OCI-M1 (cell line): ENCODE results near the gene CTU1.

Source experiments
- DNase-seq: peaks from one replicate; lab custom pipeline; 2025; lab: John Stamatoyannopoulos, UW

CTU1 gene

DNA sequence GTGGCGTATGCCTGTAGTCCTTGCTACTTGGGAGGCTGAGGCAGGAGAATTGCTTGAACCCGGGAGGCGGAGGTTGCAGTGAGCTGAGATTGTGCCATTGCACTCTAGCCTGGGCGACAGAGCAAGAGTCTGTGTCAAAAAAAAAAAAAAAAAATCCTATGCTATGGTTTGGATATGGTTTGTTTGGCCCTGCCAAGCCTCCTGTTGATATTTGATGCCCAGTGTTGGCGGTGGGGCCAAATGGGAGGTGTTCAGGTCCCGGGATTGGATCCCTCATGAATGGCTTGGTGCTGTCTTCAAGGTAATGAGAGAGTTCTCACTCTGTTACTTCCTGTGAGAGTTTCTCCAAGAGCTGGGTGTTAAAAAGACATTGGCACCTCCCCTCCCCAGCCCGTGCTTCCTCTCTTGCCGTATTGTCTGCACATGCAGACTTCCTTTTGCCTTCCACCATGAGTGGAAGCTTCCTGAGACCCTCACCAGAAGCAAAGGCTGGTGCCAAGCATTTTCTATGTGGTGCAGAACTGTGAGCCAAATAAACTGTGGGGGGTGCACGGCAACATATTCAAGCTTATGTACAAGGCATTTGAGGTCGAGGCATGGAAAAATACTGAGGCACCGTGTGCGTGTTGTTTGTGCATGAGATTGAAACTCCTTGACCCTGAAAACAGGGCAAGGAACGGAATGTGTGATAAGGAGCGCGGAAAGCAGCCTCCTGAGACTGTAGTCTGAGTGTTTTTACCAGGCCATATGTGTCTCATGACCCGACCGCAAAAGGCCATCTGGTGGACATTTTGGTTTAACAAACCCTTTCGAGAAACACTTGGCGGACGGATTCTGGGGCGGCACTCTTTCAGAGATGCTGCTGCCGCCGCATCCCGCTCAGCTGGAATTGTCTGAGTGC, 23.8 kb upstream of the CTU1 start:
- DNase-seq = no peak

DNA sequence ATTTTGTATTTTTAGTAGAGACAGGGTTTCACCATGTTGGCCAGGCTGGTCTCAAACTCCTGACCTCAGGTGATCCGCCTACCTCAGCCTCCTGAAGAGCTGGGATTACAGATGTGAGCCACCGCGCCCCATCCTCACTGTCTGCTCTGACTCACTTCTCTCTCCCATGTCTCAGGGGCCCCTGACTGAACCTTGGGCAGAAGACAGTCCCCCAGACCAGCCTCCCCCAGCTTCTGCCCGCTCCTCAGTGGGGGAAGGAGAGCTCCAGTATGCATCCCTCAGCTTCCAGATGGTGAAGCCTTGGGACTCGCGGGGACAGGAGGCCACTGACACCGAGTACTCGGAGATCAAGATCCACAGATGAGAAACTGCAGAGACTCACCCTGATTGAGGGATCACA, 21.5 kb upstream of the CTU1 start:
- no peak for DNase-seq

DNA sequence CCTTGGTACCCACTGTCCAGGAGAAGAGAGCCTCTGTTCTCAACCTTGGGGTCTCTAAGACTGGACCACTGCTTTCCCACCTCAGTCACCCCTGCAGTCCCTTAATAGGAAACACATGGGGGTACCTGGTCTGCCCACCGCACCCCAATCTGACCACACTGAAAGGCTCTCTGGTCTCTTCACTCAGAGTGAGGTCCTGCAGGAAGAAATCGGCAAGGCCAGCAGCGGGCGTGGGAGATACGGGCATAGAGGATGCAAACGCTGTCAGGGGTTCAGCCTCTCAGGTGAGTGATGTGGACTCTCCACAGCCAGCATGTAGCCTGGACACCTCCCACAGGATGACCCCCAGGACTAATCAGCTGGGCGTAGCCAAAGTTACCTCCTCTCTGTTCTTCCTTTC, 20.0 kb upstream of the CTU1 start:
- DNase-seq = no peak

DNA sequence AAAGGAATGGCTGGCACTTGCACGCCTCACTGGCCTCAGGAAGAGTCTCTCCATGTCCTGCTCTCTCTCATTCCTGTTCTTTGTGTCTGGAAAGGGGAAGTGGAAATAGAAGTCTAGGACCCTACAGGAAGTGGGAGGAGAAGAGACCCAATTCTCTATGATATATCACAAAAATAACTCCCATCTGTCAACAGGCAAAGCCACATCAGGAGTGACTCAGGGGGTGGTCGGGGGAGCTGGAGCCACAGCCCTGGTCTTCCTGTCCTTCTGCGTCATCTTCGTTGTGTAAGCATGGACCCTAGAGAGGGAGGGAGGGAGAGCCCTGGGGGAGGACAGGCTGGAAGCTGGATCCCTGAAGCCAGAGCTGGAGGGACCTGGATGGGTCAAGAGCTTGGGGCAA, 19.5 kb upstream of the CTU1 start:
- peak; percentile 92 for DNase-seq

DNA sequence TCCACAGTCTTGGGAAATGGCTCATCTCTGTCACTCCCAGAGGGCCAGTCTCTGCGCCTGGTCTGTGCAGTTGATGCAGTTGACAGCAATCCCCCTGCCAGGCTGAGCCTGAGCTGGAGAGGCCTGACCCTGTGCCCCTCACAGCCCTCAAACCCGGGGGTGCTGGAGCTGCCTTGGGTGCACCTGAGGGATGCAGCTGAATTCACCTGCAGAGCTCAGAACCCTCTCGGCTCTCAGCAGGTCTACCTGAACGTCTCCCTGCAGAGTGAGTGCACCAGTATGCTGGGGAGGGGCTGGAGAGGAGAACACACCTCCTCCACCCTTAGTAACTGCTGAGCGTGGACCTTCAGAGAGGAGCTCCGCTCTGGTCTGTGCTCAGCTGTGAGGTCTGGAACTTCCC, 18.8 kb upstream of the CTU1 start:
- no peak for DNase-seq

DNA sequence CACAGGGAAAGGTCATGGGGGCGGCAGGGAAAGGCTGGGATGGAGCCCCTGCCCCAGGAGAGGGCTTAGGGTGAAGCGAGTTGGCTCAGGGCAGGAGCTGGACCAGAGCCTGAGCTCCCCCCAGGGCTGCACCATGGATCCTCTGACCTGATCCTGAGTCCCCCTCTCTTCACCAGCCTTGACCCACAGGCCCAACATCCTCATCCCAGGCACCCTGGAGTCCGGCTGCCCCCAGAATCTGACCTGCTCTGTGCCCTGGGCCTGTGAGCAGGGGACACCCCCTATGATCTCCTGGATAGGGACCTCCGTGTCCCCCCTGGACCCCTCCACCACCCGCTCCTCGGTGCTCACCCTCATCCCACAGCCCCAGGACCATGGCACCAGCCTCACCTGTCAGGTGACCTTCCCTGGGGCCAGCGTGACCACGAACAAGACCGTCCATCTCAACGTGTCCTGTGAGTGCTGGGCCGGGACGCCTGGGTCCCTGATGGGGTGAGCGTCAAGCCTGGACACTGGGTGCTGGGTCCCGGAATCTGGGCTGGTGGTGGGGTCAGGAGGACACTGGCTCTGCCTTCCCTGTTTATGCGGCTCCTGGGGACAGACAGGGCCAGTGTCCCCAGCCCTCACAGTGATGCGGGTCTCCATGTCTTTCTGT, 17.3 kb upstream of the CTU1 start:
- DNase-seq = no peak

DNA sequence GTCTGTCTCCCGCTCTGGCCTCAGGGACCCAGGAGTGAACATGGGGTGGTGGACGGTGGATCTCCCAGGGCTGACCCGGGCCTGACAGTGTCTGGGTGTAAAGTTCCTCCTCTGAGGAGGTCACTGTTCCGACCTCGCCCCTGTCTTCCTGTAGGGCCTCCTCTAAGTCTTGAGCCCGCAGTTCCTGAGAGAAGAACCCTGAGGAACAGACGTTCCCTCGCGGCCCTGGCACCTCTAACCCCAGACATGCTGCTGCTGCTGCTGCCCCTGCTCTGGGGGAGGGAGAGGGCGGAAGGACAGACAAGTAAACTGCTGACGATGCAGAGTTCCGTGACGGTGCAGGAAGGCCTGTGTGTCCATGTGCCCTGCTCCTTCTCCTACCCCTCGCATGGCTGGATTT, 16.5 kb upstream of the CTU1 start, which contains the start of gene SIGLEC9:
TSS of gene SIGLEC9 (plus strand) at position 178 of the 400 bp plus-strand sequence. CDS start at position 247, 69 bp downstream.
- DNase-seq = no peak

DNA sequence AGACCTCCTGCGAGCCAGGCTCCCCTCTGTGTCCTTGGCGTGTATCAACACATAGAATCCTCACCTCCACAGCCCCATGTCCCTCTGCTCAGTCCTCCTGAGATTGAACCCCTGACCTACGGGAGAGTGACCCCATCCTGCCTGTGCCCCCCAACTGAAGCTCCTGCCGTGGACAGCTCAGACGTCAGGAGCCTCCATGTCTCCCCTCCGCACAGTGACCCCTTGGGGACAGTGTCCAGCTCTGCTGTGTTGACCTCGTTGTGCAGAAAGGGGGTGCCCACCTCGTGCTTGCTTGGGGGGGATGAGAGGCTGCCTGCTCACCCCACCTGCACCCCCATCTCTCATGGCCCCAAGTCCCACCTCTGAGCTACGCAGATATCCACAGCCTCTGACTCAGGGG, 16.0 kb upstream of the CTU1 start:
- no peak for DNase-seq

DNA sequence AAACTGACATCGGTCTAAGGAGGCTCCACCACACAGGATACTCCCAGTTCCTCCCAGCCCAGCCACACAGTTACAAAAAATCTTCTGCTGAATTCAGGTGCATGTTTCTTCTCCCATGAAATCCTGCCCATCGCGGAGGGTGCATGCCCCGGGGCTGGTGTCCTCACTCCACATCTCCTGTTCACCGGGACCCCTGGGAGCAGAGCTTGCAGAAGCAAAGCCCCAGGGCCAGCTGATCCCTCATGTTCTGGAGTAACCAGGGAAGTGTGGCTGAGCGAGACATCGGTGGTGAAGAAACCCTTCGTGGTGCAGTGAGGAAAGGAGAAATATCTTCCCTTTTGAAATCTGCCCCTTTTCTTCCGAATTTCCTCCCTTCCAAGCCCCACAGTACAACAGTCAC, 15.6 kb upstream of the CTU1 start:
- DNase-seq = no peak

DNA sequence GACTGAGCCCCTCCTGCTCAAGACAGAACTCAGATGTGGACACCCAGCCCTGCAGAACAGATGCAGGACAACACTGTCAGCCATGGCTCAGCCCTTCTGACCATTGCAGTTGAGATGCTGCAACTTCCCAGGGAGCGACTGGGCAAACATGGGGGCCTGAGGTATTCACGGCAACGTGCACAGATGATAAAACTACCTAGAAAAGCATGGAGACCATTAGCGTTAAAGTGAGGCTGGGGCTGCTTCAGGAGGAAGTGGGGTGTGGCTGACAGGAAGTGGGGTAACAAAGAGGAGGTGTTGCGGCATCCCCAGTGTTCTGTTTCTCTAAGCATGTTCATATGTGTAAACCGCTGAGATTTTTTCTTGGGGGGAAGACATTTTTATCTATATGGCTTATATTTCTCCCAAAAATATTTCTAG, 15.2 kb upstream of the CTU1 start:
- no peak for DNase-seq

DNA sequence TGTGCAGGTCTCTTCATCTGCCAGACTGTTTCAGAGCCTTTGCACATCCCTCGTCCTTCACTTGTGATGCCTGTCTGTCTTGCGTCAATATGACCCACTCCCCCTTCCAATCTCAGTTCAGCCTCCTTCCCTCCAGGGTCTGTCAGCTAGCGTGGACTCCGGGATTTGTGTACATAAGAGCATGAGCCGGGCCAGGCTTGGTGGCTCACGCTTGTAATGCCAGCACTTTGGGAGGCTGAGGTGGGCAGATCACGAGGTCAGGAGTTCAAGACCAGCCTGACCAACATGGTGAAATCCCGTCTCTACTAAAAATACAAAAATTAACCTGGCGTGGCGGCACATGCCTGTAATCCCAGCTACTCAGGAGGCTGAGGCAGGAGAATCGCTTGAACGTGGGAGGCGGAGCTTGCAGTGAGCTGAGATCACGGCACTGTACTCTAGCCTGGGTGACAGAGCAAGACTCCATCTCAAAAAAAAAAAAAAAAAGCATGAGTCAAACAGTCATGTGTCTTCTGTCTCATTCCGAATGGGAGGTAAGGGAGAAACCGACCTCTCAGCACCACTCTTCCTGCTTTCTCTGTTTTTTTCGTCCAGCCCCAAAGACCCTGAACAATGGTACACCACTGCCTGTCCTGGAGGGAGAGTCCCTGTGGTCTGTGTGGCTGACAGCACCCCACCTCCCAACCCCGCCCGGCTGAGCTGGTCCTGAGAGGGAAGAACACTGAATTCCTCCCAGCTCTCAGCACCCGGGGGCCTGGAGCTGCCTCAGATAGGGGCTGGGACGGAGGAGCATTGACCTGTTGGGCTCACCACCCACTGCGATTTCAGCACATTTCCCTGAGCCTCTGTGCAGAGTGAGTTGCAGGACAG, 14.1 kb upstream of the CTU1 start:
- DNase-seq = no peak

DNA sequence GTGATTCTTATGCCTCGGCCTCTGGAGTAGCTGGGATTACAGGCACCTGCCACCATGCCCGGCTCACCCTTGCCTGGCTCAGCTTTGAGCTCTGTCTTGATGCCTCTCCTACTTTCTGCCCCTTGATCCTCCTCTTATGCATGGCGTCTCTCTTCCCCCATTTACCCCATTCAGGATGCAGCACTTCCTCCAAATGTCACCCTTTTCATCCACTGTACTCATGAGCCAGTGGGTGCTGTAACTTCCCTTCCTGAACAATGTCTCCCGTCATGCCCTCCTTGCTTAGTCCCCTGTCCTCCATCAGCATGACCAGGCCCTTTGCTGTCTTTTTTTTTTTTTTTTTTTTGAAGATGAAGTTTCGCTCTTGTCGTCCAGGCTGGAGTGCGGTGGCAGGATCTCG, 13.0 kb upstream of the CTU1 start:
- DNase-seq = no peak

DNA sequence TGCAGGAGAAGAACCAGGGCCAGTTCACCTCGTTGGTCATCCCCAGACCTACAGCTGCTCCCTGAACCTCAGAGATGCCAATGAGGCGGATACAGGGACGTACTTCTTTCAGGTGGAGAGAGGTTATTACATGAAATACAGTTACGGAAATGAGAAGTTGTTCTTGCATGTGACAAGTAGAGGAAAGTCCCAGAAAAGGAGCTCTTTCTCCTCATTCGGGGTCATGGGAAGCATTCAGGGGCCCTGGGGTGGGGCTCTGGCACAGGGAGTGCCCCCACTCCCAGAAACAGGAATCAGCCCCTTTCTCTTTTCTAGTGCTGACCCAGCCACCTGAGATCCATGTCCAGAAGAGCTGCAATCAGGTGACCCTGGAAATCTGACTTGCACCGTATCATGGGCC, 12.0 kb upstream of the CTU1 start:
- no peak for DNase-seq

DNA sequence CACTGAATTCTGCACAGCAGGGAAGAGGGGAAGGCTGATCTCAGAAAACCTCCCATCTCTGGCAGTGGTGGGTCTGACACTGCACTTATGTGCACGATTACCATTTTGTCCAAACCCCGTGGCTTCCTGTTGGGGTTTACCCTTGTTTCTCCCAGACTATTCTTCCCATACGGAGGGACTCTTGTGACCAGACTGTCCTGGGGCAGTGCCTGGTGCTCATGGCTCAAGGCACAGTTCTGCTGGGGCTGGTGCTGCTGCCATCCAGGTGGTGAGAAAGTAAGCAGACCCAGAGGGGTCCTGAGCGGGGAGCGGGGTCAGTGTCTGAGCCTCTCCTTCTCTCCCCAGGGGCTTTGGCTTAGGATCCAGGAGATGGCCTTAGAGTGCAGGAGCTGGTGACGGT, 11.4 kb upstream of the CTU1 start:
- DNase-seq = no peak

DNA sequence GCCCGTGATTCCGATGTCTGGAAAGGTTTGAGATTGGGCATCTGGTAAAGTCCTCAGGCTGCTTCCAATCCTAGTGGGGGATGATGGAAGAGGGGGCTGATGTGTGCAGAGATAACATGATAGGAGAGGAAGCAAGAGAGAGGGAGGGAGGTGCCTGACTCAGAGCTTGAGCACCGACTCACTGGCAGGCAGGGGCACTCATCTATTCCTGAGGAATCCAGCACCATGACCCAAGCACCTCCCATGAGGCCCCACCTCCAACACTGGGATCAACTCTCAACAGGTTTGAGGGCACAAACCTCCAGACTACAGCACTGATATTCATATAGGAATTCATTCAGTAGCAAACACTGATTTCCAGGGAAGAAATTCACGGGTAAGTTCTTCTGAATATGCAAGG, 10.9 kb upstream of the CTU1 start:
- no peak for DNase-seq

DNA sequence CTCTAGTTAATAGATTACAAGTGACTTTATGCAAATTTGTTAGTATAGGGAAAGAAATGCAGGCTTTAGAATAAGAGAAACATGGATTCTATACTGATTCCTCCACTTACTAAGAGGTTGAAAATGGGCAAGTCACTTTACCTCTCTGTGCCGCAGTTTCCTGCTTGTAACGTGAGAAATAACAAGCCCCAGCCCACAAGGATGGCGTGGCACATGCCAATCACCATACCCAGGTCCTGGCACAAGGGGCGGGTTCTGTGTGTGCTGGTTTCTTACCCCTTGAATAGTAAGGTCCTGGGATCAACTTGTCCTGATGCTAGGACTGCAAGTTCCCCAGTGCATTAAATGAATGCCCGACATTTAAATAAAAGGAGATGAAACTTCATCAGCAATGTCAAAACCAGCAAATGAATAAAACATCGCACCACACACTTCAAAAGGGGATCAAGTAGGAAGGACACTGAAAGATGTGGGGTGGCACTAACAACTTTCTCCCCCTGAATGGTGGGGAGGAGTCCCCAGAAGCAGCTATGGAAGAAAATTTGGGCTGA, 8.6 kb upstream of the CTU1 start:
- no peak for DNase-seq

DNA sequence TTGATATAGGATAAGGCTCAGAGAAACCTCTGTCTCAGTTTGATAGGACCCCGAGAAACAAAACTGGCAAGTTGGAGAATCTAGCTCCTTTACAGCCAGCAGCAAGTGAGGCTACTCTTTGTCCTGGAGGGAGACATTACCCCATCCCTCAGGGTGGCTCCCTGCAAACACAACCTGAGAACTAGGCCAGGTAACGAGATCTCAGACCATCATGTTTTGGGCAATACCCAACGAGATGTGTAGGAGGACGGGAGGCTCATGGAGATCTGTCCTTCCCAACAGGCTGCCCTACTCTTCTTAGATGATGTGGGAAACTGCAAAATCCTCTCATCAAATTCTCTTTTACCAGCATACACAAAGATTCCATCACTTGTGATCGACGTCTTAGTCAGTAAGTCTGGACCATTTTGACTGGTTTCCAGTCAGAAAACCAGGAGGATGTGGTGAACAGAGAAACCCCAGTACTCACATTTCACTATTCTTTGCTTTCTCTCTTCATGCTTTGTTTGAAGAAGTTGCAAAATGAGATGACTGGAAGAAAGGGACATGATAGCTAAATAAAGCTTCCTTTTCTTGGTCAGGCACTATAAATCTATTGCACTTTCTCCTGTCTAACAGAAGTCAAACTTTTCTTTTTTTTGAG, 6.0 kb upstream of the CTU1 start:
- no peak for DNase-seq

DNA sequence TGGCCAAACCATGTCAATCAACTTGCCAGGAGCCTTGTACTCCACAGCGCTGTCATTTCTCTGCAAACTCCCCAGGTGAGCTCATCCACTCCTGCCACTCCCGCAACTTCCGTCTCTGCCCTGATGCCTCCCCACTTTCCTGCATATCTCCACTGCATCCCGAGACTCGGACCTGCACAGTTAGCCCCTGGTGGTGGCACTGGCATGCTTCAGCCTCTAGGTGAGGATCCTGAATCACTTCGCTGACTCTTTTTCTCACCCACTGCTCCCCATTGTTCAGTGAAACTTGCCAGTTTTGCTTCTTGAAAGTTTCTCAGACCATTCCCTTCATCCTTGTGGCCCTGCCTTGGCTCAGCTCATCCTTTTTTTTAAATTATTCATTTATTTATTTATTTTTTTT, 3.4 kb upstream of the CTU1 start:
- DNase-seq = no peak

DNA sequence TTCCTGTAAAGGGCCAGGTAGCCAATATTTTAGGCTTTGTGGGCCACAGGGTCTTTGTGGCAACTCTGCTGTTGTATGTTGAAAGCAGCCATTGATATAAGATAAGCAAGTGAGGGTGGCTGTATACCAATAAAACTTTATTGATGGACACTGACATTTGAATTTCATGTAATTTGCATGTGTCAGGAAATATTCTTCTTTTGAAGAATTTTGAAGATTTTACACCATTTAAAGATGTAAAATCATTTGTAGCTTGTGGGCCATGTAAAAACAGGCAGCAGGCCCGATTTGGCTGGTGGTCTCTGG, 2.4 kb upstream of the CTU1 start:
- no peak for DNase-seq

DNA sequence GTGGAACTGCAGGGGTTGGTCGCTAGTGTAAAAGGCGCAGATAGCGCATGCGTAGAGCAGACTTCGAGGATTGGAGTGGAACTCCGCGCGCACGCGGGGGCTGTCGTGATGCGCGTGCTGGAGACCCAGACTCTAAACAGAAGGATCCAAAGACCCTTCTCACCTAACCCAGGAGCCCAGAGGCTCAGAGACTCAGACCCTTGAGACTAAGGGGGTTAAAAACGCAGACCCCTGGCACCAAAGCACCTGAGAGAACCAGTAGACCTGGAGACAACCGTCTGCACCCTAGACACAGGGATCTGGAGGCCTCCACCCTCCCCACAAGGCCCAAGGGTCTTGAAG, 567 bp upstream of the CTU1 start:
- no peak for DNase-seq

DNA sequence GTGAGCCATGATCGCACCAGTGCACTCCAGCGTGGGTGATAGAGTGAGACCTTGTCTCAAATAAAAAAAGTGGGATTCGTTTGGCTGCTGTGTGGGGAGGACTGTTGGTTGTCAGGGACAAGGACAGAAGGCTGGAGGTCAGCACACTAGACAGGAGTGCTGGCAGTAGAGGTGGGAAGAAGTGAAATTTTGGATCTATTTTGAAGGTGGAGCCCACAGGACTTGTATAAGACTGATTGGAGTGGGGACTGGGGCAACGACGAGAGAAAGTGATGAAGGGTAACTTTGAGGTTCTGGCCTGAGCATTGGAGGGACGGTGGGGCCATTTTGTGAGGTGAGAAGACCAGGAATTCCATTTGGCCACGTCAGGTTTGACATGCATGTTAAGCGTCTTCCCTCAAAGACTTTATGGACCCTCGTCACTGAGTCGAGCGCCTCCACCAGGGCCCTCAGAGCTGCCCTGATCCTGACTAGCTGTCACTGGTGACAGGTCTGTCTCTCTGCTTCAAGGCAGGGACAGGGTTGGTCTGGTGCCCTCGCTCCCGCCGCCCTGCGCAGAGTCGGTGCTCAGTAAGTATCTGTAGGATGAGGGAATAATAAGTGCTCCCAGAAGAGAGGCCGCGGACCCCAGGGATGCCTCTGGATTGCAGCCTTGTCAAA, 673 bp downstream of the CTU1 start:
- peak; percentile 81 for DNase-seq

DNA sequence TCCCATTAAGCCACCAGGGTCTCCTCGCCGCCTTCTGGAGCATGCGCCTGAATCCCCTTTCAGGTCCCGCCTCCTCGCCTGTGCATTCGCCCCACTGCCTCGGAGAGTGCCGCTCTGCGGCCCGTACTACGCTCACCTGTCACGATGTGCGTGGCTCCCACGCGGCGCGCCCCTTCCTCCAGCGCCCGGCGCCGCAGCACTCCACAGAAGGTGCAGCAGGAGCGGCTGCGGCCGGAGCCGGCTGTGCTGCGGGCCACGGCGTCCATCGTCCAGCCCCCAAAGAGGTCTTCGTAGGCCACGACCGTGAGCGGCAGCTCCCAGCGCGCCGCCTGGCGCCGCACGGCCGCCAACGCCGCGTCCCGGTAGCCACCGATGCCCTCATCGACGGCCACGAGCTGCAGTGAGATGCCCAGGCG, 4.3 kb downstream of the CTU1 start:
- no peak for DNase-seq
